ENCODE data around the gene MCCC2. TPM values are rescaled to one million over a fixed set of nuclear protein-coding genes. Genes with fewer than 3 reads are reported as not detected.

The MCCC2 gene
- total RNA-seq, 1 experiment from 2014 or later: 98.7 TPM

- Mint-ChIP-seq H3K4me3 (ENCODE audit: low read depth, unreplicated experiment) (no peak overlapping the region), H3K27ac (ENCODE audit: unreplicated experiment) (no peak overlapping the region), H3K27me3 (ENCODE audit: unreplicated experiment) (no peaks in the 10 kb centered on the region), H3K9me3 (ENCODE audit: low read depth, unreplicated experiment) (peaks cover 2% of the 10 kb centered on the region), H3K36me3 (ENCODE audit: insufficient read depth, unreplicated experiment) (peaks cover 30% of the 10 kb centered on the region), H3K4me1 (ENCODE audit: low read depth, unreplicated experiment) (peaks cover 2% of the 10 kb centered on the region)
- CTCF ChIA-PET: no interaction called here
- BruUV-seq (replicated peaks): no TSS peak
- no peak for DNase-seq
- no peak for TF ChIP-seq CTCF (IDR thresholded peaks at IDR 0.05; ENCODE audit: unreplicated experiment)
- intact Hi-C loops (cut with micrococcal nuclease; ENCODE audit: unreplicated experiment): no loop called here
These were observed 28.7 kb downstream of the MCCC2 start for GRCh38 chr5:71615809-71616208.

- no peak for TF ChIP-seq CTCF (IDR thresholded peaks at IDR 0.05; ENCODE audit: unreplicated experiment)
- BruUV-seq (replicated peaks): no TSS peak
- H3K27ac Mint-ChIP-seq (ENCODE audit: unreplicated experiment): no peak overlapping the region
- intact Hi-C loops (cut with micrococcal nuclease; ENCODE audit: unreplicated experiment): loop anchor here (10.0 kb wide), 1 partner anchor 116 kb away; no protein-coding TSS in a partner anchor
- H3K4me3 Mint-ChIP-seq (ENCODE audit: low read depth, unreplicated experiment): no peak overlapping the region
- H3K4me1 Mint-ChIP-seq (ENCODE audit: low read depth, unreplicated experiment): peaks cover 9% of the 10 kb centered on the region
- CTCF ChIA-PET: no interaction called here
- H3K36me3 Mint-ChIP-seq (ENCODE audit: insufficient read depth, unreplicated experiment): peaks cover 23% of the 10 kb centered on the region
- peaks cover 2% of the 10 kb centered on the region for H3K9me3 Mint-ChIP-seq (ENCODE audit: low read depth, unreplicated experiment)
- H3K27me3 Mint-ChIP-seq (ENCODE audit: unreplicated experiment): no peaks in the 10 kb centered on the region
- no peak for DNase-seq
These were observed 33.5 kb downstream of the MCCC2 start for GRCh38 chr5:71620630-71621029.

GRCh38 chr5:71621268-71621667 is 34.1 kb downstream of the MCCC2 start:
- DNase-seq: peak; percentile 1
- intact Hi-C loops (cut with micrococcal nuclease; ENCODE audit: unreplicated experiment): loop anchor here (10.0 kb wide), 1 partner anchor 116 kb away; no protein-coding TSS in a partner anchor
- TF ChIP-seq CTCF (IDR thresholded peaks at IDR 0.05; ENCODE audit: unreplicated experiment): no peak
- H3K27ac Mint-ChIP-seq (ENCODE audit: unreplicated experiment): no peak overlapping the region
- CTCF ChIA-PET: no interaction called here
- H3K36me3 Mint-ChIP-seq (ENCODE audit: insufficient read depth, unreplicated experiment): peaks cover 23% of the 10 kb centered on the region
- no peak overlapping the region for H3K4me3 Mint-ChIP-seq (ENCODE audit: low read depth, unreplicated experiment)
- peaks cover 2% of the 10 kb centered on the region for H3K9me3 Mint-ChIP-seq (ENCODE audit: low read depth, unreplicated experiment)
- no peaks in the 10 kb centered on the region for H3K27me3 Mint-ChIP-seq (ENCODE audit: unreplicated experiment)
- H3K4me1 Mint-ChIP-seq (ENCODE audit: low read depth, unreplicated experiment): peaks cover 9% of the 10 kb centered on the region
- no TSS peak for BruUV-seq (replicated peaks)

GRCh38 chr5:71621741-71622140 is 34.6 kb downstream of the MCCC2 start:
- no peaks in the 10 kb centered on the region for H3K27me3 Mint-ChIP-seq (ENCODE audit: unreplicated experiment)
- H3K27ac Mint-ChIP-seq (ENCODE audit: unreplicated experiment): no peak overlapping the region
- CTCF ChIA-PET: no interaction called here
- DNase-seq: no peak
- no peak for TF ChIP-seq CTCF (IDR thresholded peaks at IDR 0.05; ENCODE audit: unreplicated experiment)
- peaks cover 2% of the 10 kb centered on the region for H3K9me3 Mint-ChIP-seq (ENCODE audit: low read depth, unreplicated experiment)
- peaks cover 9% of the 10 kb centered on the region for H3K4me1 Mint-ChIP-seq (ENCODE audit: low read depth, unreplicated experiment)
- BruUV-seq (replicated peaks): no TSS peak
- H3K4me3 Mint-ChIP-seq (ENCODE audit: low read depth, unreplicated experiment): no peak overlapping the region
- peaks cover 23% of the 10 kb centered on the region for H3K36me3 Mint-ChIP-seq (ENCODE audit: insufficient read depth, unreplicated experiment)
- intact Hi-C loops (cut with micrococcal nuclease; ENCODE audit: unreplicated experiment): loop anchor here (10.0 kb wide), 1 partner anchor 117 kb away; no protein-coding TSS in a partner anchor
